Calu3 (cell line): Measurements from ENCODE around the gene OR6J1. TPM values are rescaled to one million over a fixed set of nuclear protein-coding genes. Genes with fewer than 3 reads are reported as not detected.
"Not testable (repeated sequence)": the region's sequence is repeated elsewhere in the genome, so short reads cannot be mapped to it uniquely, and the experiment has no call there.

Source experiments
- BruUV-seq: library from RNA; stranded (reverse); fragments of 400-500 nt; replicated peaks from 2 replicates; lab custom pipeline; 2021; lab: Mats Ljungman, UMichigan
- CTCF ChIA-PET: fragments of 300-600 bp; sonication (Branson Sonifier 250); formaldehyde crosslinking; loops from one replicate; lab custom pipeline; 2022; ENCODE audit warnings: antibody characterized with exemption; lab: Charles Lee
- DNase-seq: peaks from one replicate; pipeline ENCODE4 v3.0.0; 2022
- H3K27ac Mint-ChIP-seq: one replicate; pipeline ENCODE4 v1.8.0; 2022; ENCODE audit warnings: mixed read lengths; ENCODE audit not compliant: unreplicated experiment
- H3K27me3 Mint-ChIP-seq: one replicate; pipeline ENCODE4 v1.8.0; 2022; ENCODE audit warnings: mixed read lengths; ENCODE audit not compliant: unreplicated experiment
- H3K36me3 Mint-ChIP-seq: one replicate; pipeline ENCODE4 v1.8.0; 2022; ENCODE audit warnings: mild to moderate bottlenecking, moderate library complexity, mixed read lengths; ENCODE audit not compliant: insufficient read depth, unreplicated experiment
- H3K4me1 Mint-ChIP-seq: one replicate; pipeline ENCODE4 v1.8.0; 2022; ENCODE audit warnings: mild to moderate bottlenecking, low read depth, mixed read lengths; ENCODE audit not compliant: unreplicated experiment
- H3K4me3 Mint-ChIP-seq: one replicate; pipeline ENCODE4 v1.8.0; 2022; ENCODE audit warnings: mild to moderate bottlenecking, low read depth, moderate library complexity, mixed read lengths; ENCODE audit not compliant: unreplicated experiment
- H3K9me3 Mint-ChIP-seq: one replicate; pipeline ENCODE4 v1.8.0; 2022; ENCODE audit warnings: low read depth, mixed read lengths; ENCODE audit not compliant: unreplicated experiment
- intact Hi-C: fragments of 100-400 bp; cut with micrococcal nuclease; formaldehyde crosslinking; loops from one replicate; pipeline ENCODE4 v1.10.0; 2022; ENCODE audit not compliant: unreplicated experiment
- total RNA-seq: library from RNA; stranded (reverse); gene quantifications from 2 replicates; pipeline ENCODE4 v1.2.3, GENCODE V29; 2022
- TF ChIP-seq, protein P1 (sequence below): fragments of 200-600 bp; IDR thresholded peaks from one replicate; pipeline ENCODE4 v1.8.0; 2022; ENCODE audit warnings: antibody characterized with exemption; ENCODE audit not compliant: unreplicated experiment

The OR6J1 gene
- total RNA-seq, 1 experiment from 2014 or later = not detected

DNA sequence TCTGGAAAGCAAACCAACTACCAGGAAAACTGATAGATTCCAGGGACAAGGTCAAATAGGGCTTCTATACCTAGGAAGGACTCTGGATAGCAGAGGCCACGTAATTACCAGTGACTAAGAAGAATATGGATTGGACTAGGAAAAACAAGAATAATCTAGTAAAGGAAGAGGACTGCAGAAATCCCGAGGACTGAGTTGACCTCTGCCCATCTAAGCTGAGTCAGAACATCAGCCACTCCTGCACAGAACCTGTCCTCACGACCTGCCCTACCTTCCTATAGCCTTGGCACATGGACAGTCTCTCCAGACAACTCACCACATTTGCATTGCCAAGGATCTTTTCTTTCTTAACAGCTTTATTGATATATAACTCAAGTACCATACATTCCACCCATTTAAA lies 2.3 kb downstream of the OR6J1 start:
- CTCF ChIA-PET = interaction anchor here (0.5 to 1.2 kb wide), 5 partner anchors 11 to 181 kb away, joined by 3 to 5 read pairs (median 3); no protein-coding TSS in a partner anchor
- Mint-ChIP-seq H3K9me3 (no peaks in the 10 kb centered on the region), H3K36me3 (peaks cover 6% of the 10 kb centered on the region), H3K4me1 (peaks cover 44% of the 10 kb centered on the region), H3K27ac (no peak overlapping the region), H3K4me3 (no peak overlapping the region), H3K27me3 (no peaks in the 10 kb centered on the region)
- intact Hi-C loops = no loop called here
- no TSS peak for BruUV-seq
- TF ChIP-seq, protein P1, sequence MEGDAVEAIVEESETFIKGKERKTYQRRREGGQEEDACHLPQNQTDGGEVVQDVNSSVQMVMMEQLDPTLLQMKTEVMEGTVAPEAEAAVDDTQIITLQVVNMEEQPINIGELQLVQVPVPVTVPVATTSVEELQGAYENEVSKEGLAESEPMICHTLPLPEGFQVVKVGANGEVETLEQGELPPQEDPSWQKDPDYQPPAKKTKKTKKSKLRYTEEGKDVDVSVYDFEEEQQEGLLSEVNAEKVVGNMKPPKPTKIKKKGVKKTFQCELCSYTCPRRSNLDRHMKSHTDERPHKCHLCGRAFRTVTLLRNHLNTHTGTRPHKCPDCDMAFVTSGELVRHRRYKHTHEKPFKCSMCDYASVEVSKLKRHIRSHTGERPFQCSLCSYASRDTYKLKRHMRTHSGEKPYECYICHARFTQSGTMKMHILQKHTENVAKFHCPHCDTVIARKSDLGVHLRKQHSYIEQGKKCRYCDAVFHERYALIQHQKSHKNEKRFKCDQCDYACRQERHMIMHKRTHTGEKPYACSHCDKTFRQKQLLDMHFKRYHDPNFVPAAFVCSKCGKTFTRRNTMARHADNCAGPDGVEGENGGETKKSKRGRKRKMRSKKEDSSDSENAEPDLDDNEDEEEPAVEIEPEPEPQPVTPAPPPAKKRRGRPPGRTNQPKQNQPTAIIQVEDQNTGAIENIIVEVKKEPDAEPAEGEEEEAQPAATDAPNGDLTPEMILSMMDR = no peak
- DNase-seq = peak; percentile 7

DNA sequence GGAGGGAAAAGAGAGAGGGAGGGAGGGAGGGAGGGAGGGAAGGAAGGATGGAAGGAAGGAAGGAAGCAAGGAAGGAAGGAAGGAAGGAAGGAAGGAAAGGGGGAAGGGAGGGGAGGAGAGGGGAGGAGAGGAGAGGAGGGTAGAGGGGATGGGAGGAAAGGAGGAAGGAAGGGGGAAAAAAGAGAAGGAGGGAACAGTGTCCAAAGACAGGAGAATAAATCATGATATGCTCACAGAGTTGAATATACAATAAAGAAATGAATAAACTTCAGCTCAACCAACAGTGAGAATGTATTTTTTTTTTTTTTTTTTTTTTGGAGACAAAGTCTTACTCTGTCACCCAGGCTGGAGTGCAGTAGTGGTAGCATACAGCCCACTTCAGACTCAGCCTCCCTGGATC lies 4.0 kb downstream of the OR6J1 start:
- no peaks in the 10 kb centered on the region for H3K27me3 Mint-ChIP-seq
- intact Hi-C loops = no loop called here
- no peaks in the 10 kb centered on the region for H3K36me3 Mint-ChIP-seq
- CTCF ChIA-PET = interaction anchor here (0.6 to 0.8 kb wide), 3 partner anchors 45 to 246 kb away, joined by 3 to 6 read pairs (median 4); no protein-coding TSS in a partner anchor
- H3K4me3 Mint-ChIP-seq = no peak overlapping the region
- H3K27ac Mint-ChIP-seq = no peak overlapping the region
- H3K9me3 Mint-ChIP-seq = no peaks in the 10 kb centered on the region
- H3K4me1 Mint-ChIP-seq = peaks cover 31% of the 10 kb centered on the region
- TF ChIP-seq, protein P1 = no peak
- no peak for DNase-seq
- BruUV-seq = no TSS peak

DNA sequence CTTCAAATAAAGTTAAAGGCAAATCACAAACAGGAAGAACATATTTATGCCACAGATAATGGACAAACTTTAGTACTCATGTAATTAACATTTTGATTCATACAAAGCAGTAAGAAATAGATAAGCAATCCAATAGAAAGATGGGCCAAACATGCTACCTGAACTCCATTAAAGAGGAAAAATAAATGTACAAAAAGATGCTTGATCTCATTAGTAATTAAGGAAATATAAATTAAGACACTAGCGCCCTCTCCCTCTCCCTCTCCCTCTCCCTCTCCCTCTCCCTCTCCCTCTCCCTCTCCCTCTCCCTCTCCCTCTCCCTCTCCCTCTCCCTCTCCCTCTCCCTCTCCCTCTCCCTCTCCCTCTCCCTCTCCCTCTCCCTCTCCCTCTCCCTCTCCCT lies 8.2 kb downstream of the OR6J1 start:
- H3K4me3 Mint-ChIP-seq, BruUV-seq, H3K36me3 Mint-ChIP-seq, DNase-seq, H3K9me3 Mint-ChIP-seq, H3K4me1 Mint-ChIP-seq, H3K27ac Mint-ChIP-seq, CTCF ChIA-PET, intact Hi-C loops: not testable (repeated sequence)
- peaks cover 33% of the 10 kb centered on the region for H3K27me3 Mint-ChIP-seq

DNA sequence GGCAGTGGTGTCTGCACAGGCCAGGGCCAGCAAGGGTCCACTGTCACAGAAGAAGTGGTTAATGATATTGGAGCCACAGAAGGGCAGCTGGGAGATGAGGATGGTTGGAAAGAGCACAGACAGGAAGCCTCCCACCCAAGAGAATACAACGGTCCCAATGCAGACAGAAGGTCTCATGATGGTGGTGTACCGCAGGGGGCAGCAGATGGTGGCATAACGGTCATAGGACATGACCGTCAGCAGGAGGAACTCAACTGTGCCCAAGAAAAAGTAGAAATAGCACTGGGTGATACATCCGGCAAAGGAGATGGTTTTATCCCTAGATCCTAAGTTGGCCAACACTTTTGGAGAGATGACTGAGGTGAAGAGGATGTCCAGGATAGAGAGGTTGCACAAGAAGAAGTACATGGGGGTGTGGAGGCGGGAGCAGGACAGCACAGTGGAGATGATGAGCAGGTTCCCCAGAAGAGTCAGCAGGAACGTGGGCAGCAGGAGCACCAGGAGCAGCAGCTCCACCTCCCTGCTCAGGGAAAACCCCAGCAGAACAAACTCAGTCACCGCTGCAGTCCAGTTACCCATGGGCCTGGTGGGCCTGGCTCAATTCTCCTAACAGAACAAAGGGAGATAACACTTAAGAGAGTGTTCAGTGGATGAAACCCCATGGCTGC lies 9.8 kb downstream of the OR6J1 start:
- Mint-ChIP-seq H3K36me3 (peaks cover 4% of the 10 kb centered on the region), H3K9me3 (peaks cover 7% of the 10 kb centered on the region), H3K27ac (no peak overlapping the region), H3K27me3 (peaks cover 33% of the 10 kb centered on the region), H3K4me1 (no peaks in the 10 kb centered on the region), H3K4me3 (no peak overlapping the region)
- CTCF ChIA-PET = no interaction called here
- intact Hi-C loops = no loop called here
- TF ChIP-seq, protein P1 = no peak
- no peak for DNase-seq
- no TSS peak for BruUV-seq

DNA sequence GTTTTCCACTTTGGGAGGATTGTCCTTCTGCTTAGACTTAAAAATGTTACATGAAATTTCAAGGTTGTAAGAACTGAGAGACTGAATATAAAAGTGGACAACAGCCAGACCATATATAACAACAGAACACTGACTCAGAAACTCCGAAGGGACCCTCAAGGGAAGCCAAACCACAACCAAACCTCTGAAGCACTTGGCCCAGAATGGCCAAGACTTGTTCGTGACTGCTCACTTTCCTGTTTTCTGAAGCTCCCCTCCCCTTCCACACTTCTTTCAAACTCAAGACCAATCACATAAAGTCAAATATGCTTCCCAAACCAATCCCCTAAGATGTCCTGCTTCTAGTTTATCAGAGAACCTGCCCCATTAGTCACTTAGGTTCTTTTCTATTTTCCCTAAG lies 13.7 kb downstream of the OR6J1 start:
- H3K9me3 Mint-ChIP-seq = peaks cover 7% of the 10 kb centered on the region
- H3K36me3 Mint-ChIP-seq = peaks cover 4% of the 10 kb centered on the region
- CTCF ChIA-PET = no interaction called here
- H3K27me3 Mint-ChIP-seq = peaks cover 33% of the 10 kb centered on the region
- no peak overlapping the region for H3K27ac Mint-ChIP-seq
- H3K4me1 Mint-ChIP-seq = no peaks in the 10 kb centered on the region
- intact Hi-C loops = no loop called here
- no peak for DNase-seq
- H3K4me3 Mint-ChIP-seq = no peak overlapping the region
- BruUV-seq = no TSS peak
- TF ChIP-seq, protein P1 = no peak
